ENCODE data around the gene PRDM1. TPM values are rescaled to one million over a fixed set of nuclear protein-coding genes. Genes with fewer than 3 reads are reported as not detected.

The PRDM1 gene
- total RNA-seq, 1 experiment from 2014 or later, result 0.40 TPM

DNA sequence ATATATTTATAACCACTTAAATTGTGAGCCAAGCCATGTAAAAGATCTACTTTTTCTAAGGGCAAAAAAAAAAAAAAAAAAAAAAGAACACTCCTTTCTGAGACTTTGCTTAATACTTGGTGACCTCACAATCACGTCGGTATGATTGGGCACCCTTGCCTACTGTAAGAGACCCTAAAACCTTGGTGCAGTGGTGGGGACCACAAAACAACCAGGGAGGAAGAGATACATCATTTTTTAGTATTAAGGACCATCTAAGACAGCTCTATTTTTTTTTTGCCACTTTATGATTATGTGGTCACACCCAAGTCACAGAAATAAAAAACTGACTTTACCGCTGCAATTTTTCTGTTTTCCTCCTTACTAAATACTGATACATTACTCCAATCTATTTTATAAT lies 22.9 kb downstream of the PRDM1 start:
- Mint-ChIP-seq H3K9me3 (ENCODE audit: low read depth, unreplicated experiment) (no peaks in the 10 kb centered on the region), H3K4me3 (ENCODE audit: low read depth, unreplicated experiment) (no peak overlapping the region), H3K27me3 (ENCODE audit: unreplicated experiment) (peaks cover 13% of the 10 kb centered on the region), H3K27ac (ENCODE audit: unreplicated experiment) (no peak overlapping the region), H3K4me1 (ENCODE audit: low read depth, unreplicated experiment) (peaks cover 9% of the 10 kb centered on the region), H3K36me3 (ENCODE audit: insufficient read depth, unreplicated experiment) (no peaks in the 10 kb centered on the region)
- no TSS peak for BruUV-seq (replicated peaks)
- CTCF ChIA-PET, result no interaction called here
- TF ChIP-seq CTCF (IDR thresholded peaks at IDR 0.05; ENCODE audit: unreplicated experiment), result no peak
- intact Hi-C loops (cut with micrococcal nuclease; ENCODE audit: unreplicated experiment), result no loop called here
- no peak for DNase-seq

DNA sequence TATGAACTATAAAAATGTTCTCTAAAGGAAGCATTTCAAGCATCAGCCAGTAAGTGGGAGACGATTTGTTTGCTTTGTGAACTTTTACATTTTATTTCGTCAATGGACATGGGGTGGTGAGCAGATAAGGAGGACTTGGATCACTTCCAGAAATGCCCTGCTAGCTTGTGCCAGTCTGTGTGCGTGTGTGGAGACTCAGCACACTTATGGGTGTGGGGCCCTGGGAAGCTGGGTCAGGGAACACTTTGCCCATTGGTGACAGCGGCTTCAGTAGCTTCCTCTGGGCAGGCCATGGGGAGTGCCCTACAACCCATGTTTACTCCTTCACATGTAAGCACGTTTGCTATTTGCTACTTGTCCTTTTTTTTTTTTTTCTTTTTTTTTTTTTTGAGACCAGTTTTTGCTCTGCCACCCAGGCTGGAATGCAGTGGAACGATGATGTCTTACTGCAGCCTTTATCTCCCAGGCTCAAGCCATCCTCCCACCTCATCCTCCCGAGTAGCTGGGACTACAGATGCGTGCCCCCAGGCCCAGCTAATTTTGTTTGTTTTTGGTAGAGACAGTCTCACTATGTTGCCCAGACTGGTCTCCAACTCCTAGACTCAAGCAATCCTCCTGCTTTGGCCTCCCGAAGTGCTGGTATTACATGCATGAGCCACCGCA lies 24.2 kb downstream of the PRDM1 start:
- TF ChIP-seq CTCF (IDR thresholded peaks at IDR 0.05; ENCODE audit: unreplicated experiment), result no peak

DNA sequence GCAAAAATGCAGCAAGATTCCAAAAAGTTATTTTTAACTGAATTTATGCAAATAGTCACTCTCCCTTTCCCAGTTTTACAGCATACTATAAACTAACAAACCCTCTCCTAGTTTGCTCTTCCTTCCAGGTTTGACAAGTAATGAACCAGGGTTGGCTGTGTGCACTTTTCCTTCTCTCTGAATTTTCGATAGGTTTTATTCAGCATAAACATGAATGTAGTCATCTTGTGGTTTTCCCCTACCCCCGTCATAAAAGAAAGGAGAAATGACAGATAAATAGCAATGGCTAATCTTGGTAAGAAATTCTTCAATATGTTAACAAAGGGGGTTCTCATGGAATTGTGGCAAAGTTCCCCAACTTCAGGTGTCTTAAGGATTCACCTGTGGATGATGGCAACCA lies 26.3 kb downstream of the PRDM1 start:
- DNase-seq, result no peak
- CTCF ChIA-PET, result no interaction called here
- no peak for TF ChIP-seq CTCF (IDR thresholded peaks at IDR 0.05; ENCODE audit: unreplicated experiment)

More for the DNA sequence above, 24.2 kb downstream of the PRDM1 start:
- no peaks in the 10 kb centered on the region for H3K36me3 Mint-ChIP-seq (ENCODE audit: insufficient read depth, unreplicated experiment)
- no TSS peak for BruUV-seq (replicated peaks)
- peaks cover 13% of the 10 kb centered on the region for H3K27me3 Mint-ChIP-seq (ENCODE audit: unreplicated experiment)
- intact Hi-C loops (cut with micrococcal nuclease; ENCODE audit: unreplicated experiment), result no loop called here
- peaks cover 9% of the 10 kb centered on the region for H3K4me1 Mint-ChIP-seq (ENCODE audit: low read depth, unreplicated experiment)
- peak; percentile 27 for DNase-seq
- no peak overlapping the region for H3K4me3 Mint-ChIP-seq (ENCODE audit: low read depth, unreplicated experiment)
- CTCF ChIA-PET, result interaction anchor here (0.7 kb wide), 3 partner anchors 30 to 887 kb away, joined by 3 to 5 read pairs (median 4); no protein-coding TSS in a partner anchor
- H3K9me3 Mint-ChIP-seq (ENCODE audit: low read depth, unreplicated experiment), result no peaks in the 10 kb centered on the region
- no peak overlapping the region for H3K27ac Mint-ChIP-seq (ENCODE audit: unreplicated experiment)

DNA sequence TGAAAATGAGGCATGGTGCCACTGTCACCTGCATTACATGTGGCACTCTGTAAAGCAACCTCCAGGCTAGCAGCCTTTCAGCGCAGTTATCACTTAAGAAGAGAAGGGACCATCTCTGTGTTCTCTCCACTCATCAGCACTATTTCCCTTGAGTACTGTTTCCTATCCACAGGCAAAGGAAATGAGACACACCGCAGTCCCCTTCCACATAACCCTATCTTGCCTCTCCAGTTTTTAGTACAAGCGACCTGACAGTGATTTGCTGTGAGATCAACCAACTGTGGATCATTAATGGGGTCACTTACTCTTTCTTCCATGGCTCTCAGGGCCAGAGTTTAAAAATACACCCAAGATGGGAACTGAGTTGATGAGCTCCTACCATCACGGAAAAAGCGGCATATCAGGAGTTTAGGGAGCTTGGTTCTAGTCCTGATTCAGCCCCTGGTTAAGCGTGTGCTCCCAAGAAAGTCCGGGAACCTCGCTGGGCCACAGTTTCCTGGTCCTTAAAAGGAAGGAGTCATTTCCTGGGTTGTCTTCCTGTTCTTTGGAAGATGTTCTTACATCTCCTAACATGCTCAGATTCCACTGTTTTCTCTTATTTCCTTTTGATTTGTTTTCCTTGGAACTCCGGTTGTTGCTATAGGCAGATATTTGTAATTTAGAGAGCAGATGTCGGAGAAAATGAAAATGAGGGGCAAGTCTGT lies 27.3 kb downstream of the PRDM1 start:
- CTCF ChIA-PET, result no interaction called here
- Mint-ChIP-seq H3K36me3 (ENCODE audit: insufficient read depth, unreplicated experiment) (no peaks in the 10 kb centered on the region), H3K4me3 (ENCODE audit: low read depth, unreplicated experiment) (no peak overlapping the region), H3K9me3 (ENCODE audit: low read depth, unreplicated experiment) (no peaks in the 10 kb centered on the region), H3K4me1 (ENCODE audit: low read depth, unreplicated experiment) (peaks cover 9% of the 10 kb centered on the region), H3K27ac (ENCODE audit: unreplicated experiment) (no peak overlapping the region), H3K27me3 (ENCODE audit: unreplicated experiment) (peaks cover 13% of the 10 kb centered on the region)
- no peak for DNase-seq
- TF ChIP-seq CTCF (IDR thresholded peaks at IDR 0.05; ENCODE audit: unreplicated experiment), result no peak
- no TSS peak for BruUV-seq (replicated peaks)
- intact Hi-C loops (cut with micrococcal nuclease; ENCODE audit: unreplicated experiment), result no loop called here

More for the DNA sequence above, 26.3 kb downstream of the PRDM1 start:
- no peak overlapping the region for H3K27ac Mint-ChIP-seq (ENCODE audit: unreplicated experiment)
- intact Hi-C loops (cut with micrococcal nuclease; ENCODE audit: unreplicated experiment), result no loop called here
- H3K36me3 Mint-ChIP-seq (ENCODE audit: insufficient read depth, unreplicated experiment), result no peaks in the 10 kb centered on the region
- H3K27me3 Mint-ChIP-seq (ENCODE audit: unreplicated experiment), result peaks cover 13% of the 10 kb centered on the region
- BruUV-seq (replicated peaks), result no TSS peak
- no peak overlapping the region for H3K4me3 Mint-ChIP-seq (ENCODE audit: low read depth, unreplicated experiment)
- peaks cover 9% of the 10 kb centered on the region for H3K4me1 Mint-ChIP-seq (ENCODE audit: low read depth, unreplicated experiment)
- no peaks in the 10 kb centered on the region for H3K9me3 Mint-ChIP-seq (ENCODE audit: low read depth, unreplicated experiment)

Measured in Calu3 (cell line).